D341Med (cell line): Measurements from ENCODE around the gene NDUFV1.
"Not testable (repeated sequence)": the region's sequence is repeated elsewhere in the genome, so short reads cannot be mapped to it uniquely, and the experiment has no call there.

Experiments used
- DNase-seq: peaks from one replicate; pipeline ENCODE4 v3.0.0; 2012; ENCODE audit warnings: low spot score

NDUFV1 gene

GRCh38 chr11:67586568-67587250 lies 20.0 kb upstream of the NDUFV1 start:
- no peak for DNase-seq

GRCh38 chr11:67588136-67588503 lies 18.6 kb upstream of the NDUFV1 start:
- DNase-seq, result no peak

GRCh38 chr11:67588899-67589415 lies 17.8 kb upstream of the NDUFV1 start:
- not testable (repeated sequence) for DNase-seq

GRCh38 chr11:67592880-67593564 lies 13.7 kb upstream of the NDUFV1 start:
- no peak for DNase-seq

GRCh38 chr11:67593565-67593905 lies 13.2 kb upstream of the NDUFV1 start:
- no peak for DNase-seq

- no peak for DNase-seq
Observed at GRCh38 chr11:67594480-67594879, 12.3 kb upstream of the NDUFV1 start.

- DNase-seq, result no peak
Observed at GRCh38 chr11:67596753-67597300, 9.9 kb upstream of the NDUFV1 start.

GRCh38 chr11:67597458-67597857 lies 9.3 kb upstream of the NDUFV1 start:
- DNase-seq, result not testable (repeated sequence)

- DNase-seq, result not testable (repeated sequence)
Observed at GRCh38 chr11:67597963-67598362, 8.8 kb upstream of the NDUFV1 start.

GRCh38 chr11:67599149-67599548 lies 7.6 kb upstream of the NDUFV1 start:
- no peak for DNase-seq

- DNase-seq, result no peak
Observed at GRCh38 chr11:67600324-67601029, 6.3 kb upstream of the NDUFV1 start.

GRCh38 chr11:67601098-67601497 lies 5.6 kb upstream of the NDUFV1 start:
- DNase-seq, result no peak

GRCh38 chr11:67604119-67604518 lies 2.6 kb upstream of the NDUFV1 start:
- DNase-seq, result not testable (repeated sequence)

- peak; percentile 60 for DNase-seq
Observed at GRCh38 chr11:67604815-67605214, 1.9 kb upstream of the NDUFV1 start.

GRCh38 chr11:67605231-67606011 lies 1.3 kb upstream of the NDUFV1 start:
- DNase-seq, result peak; percentile 84

GRCh38 chr11:67606093-67606491 lies 644 bp upstream of the NDUFV1 start:
- no peak for DNase-seq

- no peak for DNase-seq
Observed at GRCh38 chr11:67607507-67607906, 771 bp downstream of the NDUFV1 start.

GRCh38 chr11:67608486-67608885 lies 1.8 kb downstream of the NDUFV1 start:
- no peak for DNase-seq

GRCh38 chr11:67609316-67609715 lies 2.6 kb downstream of the NDUFV1 start:
- DNase-seq, result no peak

- no peak for DNase-seq
Observed at GRCh38 chr11:67610302-67610868, 3.6 kb downstream of the NDUFV1 start.

GRCh38 chr11:67611165-67611564 lies 4.4 kb downstream of the NDUFV1 start:
- no peak for DNase-seq
